ENCODE measurements around the gene STK11.
A peak's percentile ranks its signal among the peaks of the same experiment; 100 is the strongest.

STK11 gene

GRCh38 chr19:1262623-1263123, 57.1 kb downstream of the STK11 start:
- DNase-seq, result no peak

- no peak for DNase-seq
Measured at GRCh38 chr19:1263188-1263587, 57.6 kb downstream of the STK11 start.

- no peak for DNase-seq
Measured at GRCh38 chr19:1264801-1265614, 59.4 kb downstream of the STK11 start.

GRCh38 chr19:1265615-1266128, 60.1 kb downstream of the STK11 start:
- peak; percentile 34 to 50 for DNase-seq

GRCh38 chr19:1266129-1266915, 60.7 kb downstream of the STK11 start:
- peak; percentile 80 to 81 for DNase-seq

- DNase-seq, result peak; percentile 45 to 67
Measured at GRCh38 chr19:1266916-1267476, 61.4 kb downstream of the STK11 start.

- no peak for DNase-seq
Measured at GRCh38 chr19:1267477-1268225, 62.1 kb downstream of the STK11 start.

GRCh38 chr19:1268226-1269064, 62.9 kb downstream of the STK11 start:
- no peak for DNase-seq

- DNase-seq, result peak; percentile 99
Measured at GRCh38 chr19:1269065-1269477, 63.5 kb downstream of the STK11 start, which contains the start of gene CIRBP. Gene CIRBP, plus strand, starts transcription at chr19:1269332. Its CDS starts 1,602 bp downstream, at chr19:1270934.

- peak; percentile 83 for DNase-seq
Measured at GRCh38 chr19:1269478-1270212, 64.1 kb downstream of the STK11 start.

GRCh38 chr19:1270213-1270853, 64.8 kb downstream of the STK11 start:
- DNase-seq, result no peak

- DNase-seq, result no peak
Measured at GRCh38 chr19:1270854-1271527, 65.4 kb downstream of the STK11 start.

- DNase-seq, result no peak
Measured at GRCh38 chr19:1271528-1272422, 66.2 kb downstream of the STK11 start.

- no peak for DNase-seq
Measured at GRCh38 chr19:1272423-1273262, 67.1 kb downstream of the STK11 start.

- no peak for DNase-seq
Measured at GRCh38 chr19:1273263-1274041, 67.9 kb downstream of the STK11 start.

GRCh38 chr19:1274081-1274851, 68.7 kb downstream of the STK11 start:
- DNase-seq, result no peak

All from stimulated activated CD4-positive, alpha-beta T cell treated with anti-CD3 and anti-CD28 coated beads, Interleukin-4, amount 100 ng/mL, for 4 hours (primary cell).